ENCODE measurements around the gene PKN2.

The PKN2 gene

GRCh38 chr1:88684482-88685258, 597 bp downstream of the PKN2 start (continued):
- TF ChIP-seq ZNF555 (tag by site-specific recombination; conservative IDR thresholded peaks at IDR 0.05) (no peak), WT1 (tag by site-specific recombination; IDR thresholded peaks at IDR 0.05) (peak; percentile 46; the same call in 1 of the 2 replicates), KLF8 (tag by site-specific recombination; IDR thresholded peaks at IDR 0.05) (peak; percentile 83), ZNF48 (tag by site-specific recombination; IDR thresholded peaks at IDR 0.05) (no peak), ZNF391 (tag by site-specific recombination; IDR thresholded peaks at IDR 0.05; ENCODE audit: borderline replicate concordance, low read depth) (0 out of 2 replicates have a peak, but pooled peaks have one; percentile 1), ZNF701 (tag by site-specific recombination; IDR thresholded peaks at IDR 0.05) (no peak), ZNF335 (tag by site-specific recombination; conservative IDR thresholded peaks at IDR 0.05) (peak; percentile 45)
- TF ChIP-seq, protein P1, sequence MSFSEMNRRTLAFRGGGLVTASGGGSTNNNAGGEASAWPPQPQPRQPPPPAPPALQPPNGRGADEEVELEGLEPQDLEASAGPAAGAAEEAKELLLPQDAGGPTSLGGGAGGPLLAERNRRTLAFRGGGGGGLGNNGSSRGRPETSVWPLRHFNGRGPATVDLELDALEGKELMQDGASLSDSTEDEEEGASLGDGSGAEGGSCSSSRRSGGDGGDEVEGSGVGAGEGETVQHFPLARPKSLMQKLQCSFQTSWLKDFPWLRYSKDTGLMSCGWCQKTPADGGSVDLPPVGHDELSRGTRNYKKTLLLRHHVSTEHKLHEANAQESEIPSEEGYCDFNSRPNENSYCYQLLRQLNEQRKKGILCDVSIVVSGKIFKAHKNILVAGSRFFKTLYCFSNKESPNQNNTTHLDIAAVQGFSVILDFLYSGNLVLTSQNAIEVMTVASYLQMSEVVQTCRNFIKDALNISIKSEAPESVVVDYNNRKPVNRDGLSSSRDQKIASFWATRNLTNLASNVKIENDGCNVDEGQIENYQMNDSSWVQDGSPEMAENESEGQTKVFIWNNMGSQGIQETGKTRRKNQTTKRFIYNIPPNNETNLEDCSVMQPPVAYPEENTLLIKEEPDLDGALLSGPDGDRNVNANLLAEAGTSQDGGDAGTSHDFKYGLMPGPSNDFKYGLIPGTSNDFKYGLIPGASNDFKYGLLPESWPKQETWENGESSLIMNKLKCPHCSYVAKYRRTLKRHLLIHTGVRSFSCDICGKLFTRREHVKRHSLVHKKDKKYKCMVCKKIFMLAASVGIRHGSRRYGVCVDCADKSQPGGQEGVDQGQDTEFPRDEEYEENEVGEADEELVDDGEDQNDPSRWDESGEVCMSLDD (tag by site-specific recombination; IDR thresholded peaks at IDR 0.05) = peak; percentile 76; the same call in 1 of the 2 replicates

DNA sequence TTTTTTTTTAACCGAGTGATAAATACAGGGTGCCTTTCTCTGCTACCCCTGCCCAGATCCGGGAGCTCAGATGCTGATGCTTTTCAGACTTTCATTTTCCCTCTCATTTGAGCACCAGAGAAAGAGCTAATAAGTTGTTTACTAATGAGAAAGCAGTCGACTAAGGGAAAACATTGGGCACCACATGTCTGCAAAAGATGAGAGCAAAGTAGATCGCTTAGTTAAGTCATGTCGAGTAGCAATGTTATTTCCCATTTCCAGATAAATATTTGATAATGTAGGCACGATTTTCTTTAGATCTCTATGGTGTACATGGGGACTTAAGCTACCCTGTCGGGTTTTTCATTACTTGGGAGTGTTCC, 1.2 kb downstream of the PKN2 start:
- Histone ChIP-seq H3K36me3 (ENCODE audit: control insufficient read depth in 2 of 2, insufficient read depth in 1 of 2, low read length in 2 of 2) (peaks cover 0 to 6% of the 10 kb centered on the region in 2 experiments; a peak in 1 of 3 replicates), H3K4me1 (ENCODE audit: control insufficient read depth, insufficient read depth, low read length) (peaks cover 2% of the 10 kb centered on the region; the same call in 1 of the 2 replicates), H3K9me3 (ENCODE audit: control insufficient read depth, insufficient read depth, low read depth, low read length) (no peaks in the 10 kb centered on the region), H3K27ac (ENCODE audit: extremely low read depth, low read depth, low read length) (peak overlapping the region; percentile 97), H3K4me3 (ENCODE audit: low read depth, low read length) (peak overlapping the region; percentile 90)
- ChIA-PET POLR2A (interaction anchor here (0.6 to 3.1 kb wide), 7 partner anchors 10 to 1356 kb away, joined by 3 to 34 read pairs (median 6); partner anchors contain the start of gene GTF2B), CTCF (interaction anchor here (0.7 to 1.5 kb wide), 6 partner anchors 10 to 68 kb away, joined by 3 to 6 read pairs (median 3); no protein-coding TSS in a partner anchor)
- TF ChIP-seq SCRT2 (tag by site-specific recombination; IDR thresholded peaks at IDR 0.05) = no peak
- TF ChIP-seq ZBTB17 (tag by site-specific recombination; IDR thresholded peaks at IDR 0.05) = peak; percentile 83
- peak; percentile 98 for TF ChIP-seq PRDM1 (tag by site-specific recombination; IDR thresholded peaks at IDR 0.05)
- 0 out of 2 replicates have a peak, but pooled peaks have one; percentile 2 for TF ChIP-seq ZNF362 (tag by site-specific recombination; IDR thresholded peaks at IDR 0.05)

DNA sequence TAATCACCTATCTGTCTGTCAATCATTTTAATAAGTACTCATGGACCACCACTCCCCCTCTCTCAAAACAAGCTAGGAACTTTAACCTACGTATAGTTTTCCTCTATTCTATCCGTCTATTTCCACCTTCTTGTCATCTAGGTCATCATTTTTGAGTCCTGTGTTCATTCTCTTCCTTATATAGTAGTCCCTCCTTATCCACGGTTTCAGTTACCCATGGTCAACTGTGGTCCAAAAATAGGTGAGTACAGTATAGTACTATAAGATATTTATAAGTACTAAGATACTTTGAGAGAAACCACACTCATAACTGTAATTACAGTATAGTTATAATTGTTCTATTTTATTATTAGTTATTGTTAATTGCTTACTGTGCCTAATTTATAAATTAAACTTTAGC, 7.5 kb downstream of the PKN2 start:
- H3K27ac ChIP-seq (ENCODE audit: extremely low read depth, low read depth, low read length) = no peak overlapping the region
- H3K9me3 ChIP-seq (ENCODE audit: control insufficient read depth, insufficient read depth, low read depth, low read length) = no peaks in the 10 kb centered on the region
- TF ChIP-seq ZNF560 (tag by site-specific recombination; IDR thresholded peaks at IDR 0.05; ENCODE audit: borderline replicate concordance) = no peak
- TF ChIP-seq ZBTB20 (tag by site-specific recombination; IDR thresholded peaks at IDR 0.05) = no peak
- TF ChIP-seq, protein P2, sequence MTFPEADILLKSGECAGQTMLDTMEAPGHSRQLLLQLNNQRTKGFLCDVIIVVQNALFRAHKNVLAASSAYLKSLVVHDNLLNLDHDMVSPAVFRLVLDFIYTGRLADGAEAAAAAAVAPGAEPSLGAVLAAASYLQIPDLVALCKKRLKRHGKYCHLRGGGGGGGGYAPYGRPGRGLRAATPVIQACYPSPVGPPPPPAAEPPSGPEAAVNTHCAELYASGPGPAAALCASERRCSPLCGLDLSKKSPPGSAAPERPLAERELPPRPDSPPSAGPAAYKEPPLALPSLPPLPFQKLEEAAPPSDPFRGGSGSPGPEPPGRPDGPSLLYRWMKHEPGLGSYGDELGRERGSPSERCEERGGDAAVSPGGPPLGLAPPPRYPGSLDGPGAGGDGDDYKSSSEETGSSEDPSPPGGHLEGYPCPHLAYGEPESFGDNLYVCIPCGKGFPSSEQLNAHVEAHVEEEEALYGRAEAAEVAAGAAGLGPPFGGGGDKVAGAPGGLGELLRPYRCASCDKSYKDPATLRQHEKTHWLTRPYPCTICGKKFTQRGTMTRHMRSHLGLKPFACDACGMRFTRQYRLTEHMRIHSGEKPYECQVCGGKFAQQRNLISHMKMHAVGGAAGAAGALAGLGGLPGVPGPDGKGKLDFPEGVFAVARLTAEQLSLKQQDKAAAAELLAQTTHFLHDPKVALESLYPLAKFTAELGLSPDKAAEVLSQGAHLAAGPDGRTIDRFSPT (tag by site-specific recombination; IDR thresholded peaks at IDR 0.05) = no peak
- TF ChIP-seq PATZ1 (tag by site-specific recombination; IDR thresholded peaks at IDR 0.05) = no peak
- TF ChIP-seq ZNF76 (tag by site-specific recombination; IDR thresholded peaks at IDR 0.05; ENCODE audit: borderline replicate concordance, low read depth) = no peak
- no peak for TF ChIP-seq TRIM28 (IDR thresholded peaks at IDR 0.05; ENCODE audit: borderline replicate concordance, low read length)
- TF ChIP-seq ZNF416 (tag by site-specific recombination; IDR thresholded peaks at IDR 0.05) = no peak
- TF ChIP-seq ZNF239 (tag by site-specific recombination; IDR thresholded peaks at IDR 0.05) = no peak
- H3K36me3 ChIP-seq (ENCODE audit: control insufficient read depth in 2 of 2, insufficient read depth in 1 of 2, low read length in 2 of 2) = peaks cover 0 to 17% of the 10 kb centered on the region in 2 experiments; a peak in 2 of 3 replicates
- CTCF ChIA-PET = interaction anchor here (0.7 kb wide), 1 partner anchor 75 kb away, joined by 3 read pairs; no protein-coding TSS in a partner anchor
- no peaks in the 10 kb centered on the region for H3K4me1 ChIP-seq (ENCODE audit: control insufficient read depth, insufficient read depth, low read length)
- POLR2A ChIA-PET = no interaction called here
- no peak overlapping the region for H3K4me3 ChIP-seq (ENCODE audit: low read depth, low read length)

All from HEK293 (cell line).